PFSK-1 (cell line): Measurements from ENCODE around the gene BCAP31.

Experiments used
- FOXP2 ChIP-seq: optimal IDR thresholded peaks from 2 replicates; pipeline ENCODE3; 2011; ENCODE audit warnings: borderline replicate concordance, control low read depth, inconsistent platforms; ENCODE audit not compliant: insufficient read depth; ENCODE audit errors: extremely low read length, extremely low read depth
- POLR2AphosphoS5 ChIP-seq: IDR thresholded peaks from 2 replicates; pipeline ENCODE4 v1.6.1; 2012; ENCODE audit warnings: low read depth, mild to moderate bottlenecking, control low read depth, low read length, moderate library complexity
- SIN3A ChIP-seq: IDR thresholded peaks from 2 replicates; pipeline ENCODE4 v1.6.1; 2012; ENCODE audit warnings: mild to moderate bottlenecking, low read length, moderate library complexity, borderline replicate concordance; ENCODE audit not compliant: insufficient read depth
- TAF1 ChIP-seq: IDR thresholded peaks from 2 replicates; pipeline ENCODE4 v1.6.1; 2012; ENCODE audit warnings: low read length, control low read depth, borderline replicate concordance; ENCODE audit not compliant: insufficient read depth
- TF ChIP-seq, protein P1 (sequence below), 2 experiments: IDR thresholded peaks; 2 replicates each; pipeline versions ENCODE4 v1.6.1 to v1.8.0; 2011 to 2012; ENCODE audit warnings: low read depth in 2 of 2, low read length in 2 of 2, control low read depth in 1 of 2, inconsistent platforms in 1 of 2, mild to moderate bottlenecking in 1 of 2, moderate library complexity in 1 of 2; ENCODE audit not compliant: insufficient read depth in 1 of 2

The BCAP31 gene

GRCh38 chrX:153685156-153685536 is 39.0 kb downstream of the BCAP31 start:
- no peak for TF ChIP-seq POLR2AphosphoS5
- TF ChIP-seq SIN3A = no peak
- no peak for TF ChIP-seq TAF1
- no peak for TF ChIP-seq FOXP2
- TF ChIP-seq, protein P1, sequence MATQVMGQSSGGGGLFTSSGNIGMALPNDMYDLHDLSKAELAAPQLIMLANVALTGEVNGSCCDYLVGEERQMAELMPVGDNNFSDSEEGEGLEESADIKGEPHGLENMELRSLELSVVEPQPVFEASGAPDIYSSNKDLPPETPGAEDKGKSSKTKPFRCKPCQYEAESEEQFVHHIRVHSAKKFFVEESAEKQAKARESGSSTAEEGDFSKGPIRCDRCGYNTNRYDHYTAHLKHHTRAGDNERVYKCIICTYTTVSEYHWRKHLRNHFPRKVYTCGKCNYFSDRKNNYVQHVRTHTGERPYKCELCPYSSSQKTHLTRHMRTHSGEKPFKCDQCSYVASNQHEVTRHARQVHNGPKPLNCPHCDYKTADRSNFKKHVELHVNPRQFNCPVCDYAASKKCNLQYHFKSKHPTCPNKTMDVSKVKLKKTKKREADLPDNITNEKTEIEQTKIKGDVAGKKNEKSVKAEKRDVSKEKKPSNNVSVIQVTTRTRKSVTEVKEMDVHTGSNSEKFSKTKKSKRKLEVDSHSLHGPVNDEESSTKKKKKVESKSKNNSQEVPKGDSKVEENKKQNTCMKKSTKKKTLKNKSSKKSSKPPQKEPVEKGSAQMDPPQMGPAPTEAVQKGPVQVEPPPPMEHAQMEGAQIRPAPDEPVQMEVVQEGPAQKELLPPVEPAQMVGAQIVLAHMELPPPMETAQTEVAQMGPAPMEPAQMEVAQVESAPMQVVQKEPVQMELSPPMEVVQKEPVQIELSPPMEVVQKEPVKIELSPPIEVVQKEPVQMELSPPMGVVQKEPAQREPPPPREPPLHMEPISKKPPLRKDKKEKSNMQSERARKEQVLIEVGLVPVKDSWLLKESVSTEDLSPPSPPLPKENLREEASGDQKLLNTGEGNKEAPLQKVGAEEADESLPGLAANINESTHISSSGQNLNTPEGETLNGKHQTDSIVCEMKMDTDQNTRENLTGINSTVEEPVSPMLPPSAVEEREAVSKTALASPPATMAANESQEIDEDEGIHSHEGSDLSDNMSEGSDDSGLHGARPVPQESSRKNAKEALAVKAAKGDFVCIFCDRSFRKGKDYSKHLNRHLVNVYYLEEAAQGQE (IDR thresholded peaks at IDR 0.05; ENCODE audit: insufficient read depth in 1 of 2, low read depth in 2 of 2, low read length in 2 of 2) = no peak

GRCh38 chrX:153684467-153685155 is 39.6 kb downstream of the BCAP31 start:
- TF ChIP-seq, protein P1 (IDR thresholded peaks at IDR 0.05; ENCODE audit: insufficient read depth in 1 of 2, low read depth in 2 of 2, low read length in 2 of 2) = no peak
- TF ChIP-seq TAF1 (no peak), POLR2AphosphoS5 (no peak), FOXP2 (no peak), SIN3A (no peak)

DNA sequence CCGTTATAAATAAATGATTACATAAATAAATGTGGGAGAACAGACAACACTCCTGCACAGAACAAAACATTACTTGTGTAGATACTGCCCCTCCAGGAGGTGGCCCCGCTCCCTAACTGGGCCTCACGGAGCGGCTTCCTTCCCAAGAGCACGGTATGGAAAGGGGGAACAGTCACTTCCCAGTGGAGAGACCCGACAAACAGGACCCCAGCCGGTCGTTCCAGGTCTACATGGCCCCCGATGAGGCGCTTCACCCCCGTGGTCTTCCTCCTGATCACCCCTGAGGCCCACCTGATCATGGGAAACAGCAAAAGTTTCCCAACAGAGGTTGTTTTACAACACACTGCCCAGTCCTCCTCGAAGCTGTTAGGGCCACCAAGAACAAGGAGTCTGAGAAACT is 43.0 kb downstream of the BCAP31 start:
- no peak for TF ChIP-seq SIN3A

DNA sequence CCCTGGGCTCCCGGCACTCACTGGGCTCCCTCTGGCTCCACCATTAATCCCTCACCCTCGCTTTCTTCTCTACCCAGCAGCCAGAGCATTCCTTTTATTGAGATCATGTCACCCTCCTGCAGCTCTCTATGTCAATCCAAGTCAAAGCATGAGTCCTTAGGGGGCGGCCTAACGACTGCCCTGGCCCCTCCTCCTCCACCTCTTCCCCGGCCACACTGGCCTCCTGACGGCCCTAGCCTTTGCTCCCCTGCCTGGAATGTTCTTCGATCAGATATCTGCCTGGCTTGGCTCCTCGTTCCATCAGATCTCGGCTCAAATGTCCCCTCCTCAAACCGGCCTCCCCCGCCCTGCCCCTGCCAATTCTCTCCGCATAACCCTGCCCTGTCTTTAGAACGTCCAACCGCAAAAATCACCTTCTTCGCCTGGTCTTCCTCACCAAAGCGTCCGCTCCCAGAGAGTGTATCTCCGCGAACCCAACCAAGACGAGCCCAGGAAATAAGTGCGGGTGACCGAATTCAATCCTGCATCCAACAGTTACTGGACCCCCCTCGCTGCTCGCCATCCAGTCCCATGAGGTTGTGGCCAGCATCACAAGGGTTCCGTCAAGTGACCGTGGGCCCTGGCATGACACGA is 49.9 kb downstream of the BCAP31 start:
- TF ChIP-seq TAF1 (no peak), POLR2AphosphoS5 (no peak), FOXP2 (no peak), SIN3A (no peak)
- TF ChIP-seq, protein P1 (IDR thresholded peaks at IDR 0.05; ENCODE audit: insufficient read depth in 1 of 2, low read depth in 2 of 2, low read length in 2 of 2) = no peak

- no peak for TF ChIP-seq POLR2AphosphoS5
- TF ChIP-seq FOXP2 = no peak
- TF ChIP-seq SIN3A = no peak
- TF ChIP-seq TAF1 = no peak
- TF ChIP-seq, protein P1 (IDR thresholded peaks at IDR 0.05; ENCODE audit: insufficient read depth in 1 of 2, low read depth in 2 of 2, low read length in 2 of 2) = no peak
These were observed 50.6 kb downstream of the BCAP31 start, which contains the start of gene PNCK for GRCh38 chrX:153673428-153674218. Gene PNCK (minus strand): TSS chrX:153673813. CDS start chrX:153673076, 737 bp downstream.
